ENCODE measurements around the gene GABPB2.

GABPB2 gene

GRCh38 chr1:151060007-151060656, 10.4 kb upstream of the GABPB2 start, which contains the start of gene MLLT11 (continued):
- TF ChIP-seq YY2 (tag by site-specific recombination; IDR thresholded peaks at IDR 0.05) (no peak), GLIS2 (tag by site-specific recombination; IDR thresholded peaks at IDR 0.05) (peak; percentile 37; the same call in 1 of the 2 replicates), ZXDB (tag by site-specific recombination; IDR thresholded peaks at IDR 0.05) (peak; percentile 10; the same call in 1 of the 2 replicates), KLF8 (tag by site-specific recombination; IDR thresholded peaks at IDR 0.05) (peak; percentile 88), ZNF596 (tag by site-specific recombination; IDR thresholded peaks at IDR 0.05) (peak; percentile 49; the same call in 1 of the 2 replicates), ZNF18 (tag by site-specific recombination; IDR thresholded peaks at IDR 0.05) (peak; percentile 85), ZNF48 (tag by site-specific recombination; IDR thresholded peaks at IDR 0.05) (no peak), KLF7 (tag by site-specific recombination; IDR thresholded peaks at IDR 0.05; ENCODE audit: borderline replicate concordance) (peak; percentile 42; the same call in 1 of the 2 replicates), TRIM28 (IDR thresholded peaks at IDR 0.05; ENCODE audit: borderline replicate concordance, low read length) (peak; percentile 78; the same call in 1 of the 2 replicates), CTCF (tag by site-specific recombination; IDR thresholded peaks at IDR 0.05) (peak; percentile 64), YY1 (tag by site-specific recombination; IDR thresholded peaks at IDR 0.05) (peak; percentile 38; the same call in 1 of the 2 replicates), FEZF1 (tag by site-specific recombination; IDR thresholded peaks at IDR 0.05) (no peak), WT1 (tag by site-specific recombination; IDR thresholded peaks at IDR 0.05) (0 out of 2 replicates have a peak, but pooled peaks have one; percentile 27), ZFP69B (tag by site-specific recombination; IDR thresholded peaks at IDR 0.05) (peak; percentile 34; the same call in 1 of the 2 replicates), ZNF366 (tag by site-specific recombination; conservative IDR thresholded peaks at IDR 0.05) (peak; percentile 93), ZNF555 (tag by site-specific recombination; conservative IDR thresholded peaks at IDR 0.05) (no peak), SP2 (tag by site-specific recombination; IDR thresholded peaks at IDR 0.05) (peak; percentile 88), MEIS1 (CRISPR knock-in tag; IDR thresholded peaks at IDR 0.05; ENCODE audit: borderline replicate concordance) (no peak), ZNF600 (tag by site-specific recombination; IDR thresholded peaks at IDR 0.05) (peak; percentile 100), ZNF398 (tag by site-specific recombination; IDR thresholded peaks at IDR 0.05) (peak; percentile 82)

GRCh38 chr1:151060657-151061421, 9.7 kb upstream of the GABPB2 start:
- peak overlapping the region; percentile 89 for H3K4me3 ChIP-seq (ENCODE audit: low read depth, low read length)
- H3K27ac ChIP-seq (ENCODE audit: extremely low read depth, low read depth, low read length): peak overlapping the region; percentile 83
- H3K36me3 ChIP-seq (ENCODE audit: control insufficient read depth in 2 of 2, insufficient read depth in 1 of 2, low read length in 2 of 2): peaks cover 0 to 27% of the 10 kb centered on the region in 2 experiments; a peak in 2 of 3 replicates
- CTCF ChIA-PET: interaction anchor here (0.5 to 3.0 kb wide), 17 partner anchors 9 to 481 kb away, joined by 3 to 17 read pairs (median 3); partner anchors contain the start of genes C1orf56, GABPB2 and MINDY1
- peaks cover 4% of the 10 kb centered on the region; the same call in 1 of the 2 replicates for H3K4me1 ChIP-seq (ENCODE audit: control insufficient read depth, insufficient read depth, low read length)
- POLR2A ChIA-PET: interaction anchor here (1.4 to 3.8 kb wide), 5 partner anchors 11 to 193 kb away, joined by 3 to 20 read pairs (median 16); partner anchors contain the start of genes C1orf56, GABPB2, MINDY1 and PSMD4
- H3K9me3 ChIP-seq (ENCODE audit: control insufficient read depth, insufficient read depth, low read depth, low read length): no peaks in the 10 kb centered on the region
- peak; percentile 31; the same call in 1 of the 2 replicates for TF ChIP-seq ZBTB20 (tag by site-specific recombination; IDR thresholded peaks at IDR 0.05)
- peak; percentile 82 for TF ChIP-seq ZNF600 (tag by site-specific recombination; IDR thresholded peaks at IDR 0.05)
- TF ChIP-seq ZNF18 (tag by site-specific recombination; IDR thresholded peaks at IDR 0.05): no peak; the same call in 1 of the 2 replicates
- TF ChIP-seq ZNF560 (tag by site-specific recombination; IDR thresholded peaks at IDR 0.05; ENCODE audit: borderline replicate concordance): no peak
- no peak for TF ChIP-seq ZNF184 (tag by site-specific recombination; IDR thresholded peaks at IDR 0.05)
- 0 out of 2 replicates have a peak, but pooled peaks have one; percentile 3 for TF ChIP-seq ZNF76 (tag by site-specific recombination; IDR thresholded peaks at IDR 0.05; ENCODE audit: borderline replicate concordance, low read depth)
- TF ChIP-seq ZBTB8A (tag by site-specific recombination; IDR thresholded peaks at IDR 0.05): peak; percentile 25; the same call in 1 of the 2 replicates
- TF ChIP-seq INSM2 (tag by site-specific recombination; IDR thresholded peaks at IDR 0.05): no peak
- no peak for TF ChIP-seq FEZF1 (tag by site-specific recombination; IDR thresholded peaks at IDR 0.05)

Data from HEK293 (cell line).